Measurements from ENCODE around the gene CACNB4.

- TF ChIP-seq CTCF (IDR thresholded peaks at IDR 0.05) (no peak), POLR2A (IDR thresholded peaks at IDR 0.05) (no peak)
Measured at GRCh38 chr2:151869291-151869690, 229.6 kb downstream of the CACNB4 start.
